AG20443 (cell line): ENCODE measurements around the gene MYO1B.
A peak's percentile ranks its signal among the peaks of the same experiment; 100 is the strongest.

Source experiments
- DNase-seq: peaks from one replicate; pipeline ENCODE4 v3.0.0; 2012; ENCODE audit warnings: low spot score, mixed read lengths

MYO1B gene

GRCh38 chr2:191298306-191298705 is 53.1 kb downstream of the MYO1B start:
- DNase-seq: no peak

GRCh38 chr2:191299010-191299409 is 53.8 kb downstream of the MYO1B start:
- no peak for DNase-seq

- no peak for DNase-seq
Measured at GRCh38 chr2:191299866-191300265, 54.7 kb downstream of the MYO1B start.

- DNase-seq: no peak
Measured at GRCh38 chr2:191301971-191302370, 56.8 kb downstream of the MYO1B start.

- DNase-seq: no peak
Measured at GRCh38 chr2:191302459-191303139, 57.4 kb downstream of the MYO1B start.

- no peak for DNase-seq
Measured at GRCh38 chr2:191303140-191304005, 58.2 kb downstream of the MYO1B start.

- peak; percentile 68 for DNase-seq
Measured at GRCh38 chr2:191304939-191305875, 60.0 kb downstream of the MYO1B start.

- DNase-seq: no peak
Measured at GRCh38 chr2:191308026-191308425, 62.8 kb downstream of the MYO1B start.

- DNase-seq: no peak
Measured at GRCh38 chr2:191311156-191311555, 66.0 kb downstream of the MYO1B start.

GRCh38 chr2:191311627-191312026 is 66.4 kb downstream of the MYO1B start:
- DNase-seq: peak; percentile 48

GRCh38 chr2:191312163-191312562 is 67.0 kb downstream of the MYO1B start:
- no peak for DNase-seq

GRCh38 chr2:191312662-191313061 is 67.5 kb downstream of the MYO1B start:
- no peak for DNase-seq

- DNase-seq: no peak
Measured at GRCh38 chr2:191314697-191315364, 69.6 kb downstream of the MYO1B start.

GRCh38 chr2:191315365-191315752 is 70.2 kb downstream of the MYO1B start:
- no peak for DNase-seq

- DNase-seq: no peak
Measured at GRCh38 chr2:191316246-191316994, 71.2 kb downstream of the MYO1B start.

GRCh38 chr2:191318037-191318728 is 73.0 kb downstream of the MYO1B start:
- peak; percentile 46 for DNase-seq

GRCh38 chr2:191318729-191319078 is 73.5 kb downstream of the MYO1B start:
- DNase-seq: peak; percentile 42

GRCh38 chr2:191319186-191319585 is 74.0 kb downstream of the MYO1B start:
- DNase-seq: peak; percentile 32

GRCh38 chr2:191320881-191321280 is 75.7 kb downstream of the MYO1B start:
- DNase-seq: no peak

GRCh38 chr2:191321861-191322662 is 76.9 kb downstream of the MYO1B start:
- DNase-seq: peak; percentile 34
